Activated CD8-positive, alpha-beta memory T cell treated with anti-CD3 and anti-CD28 coated beads, Interleukin-2, amount 50 U/mL, for 1 hour (primary cell): ENCODE data around the gene NOL4L.

Experiments used
- DNase-seq: peaks from one replicate; pipeline ENCODE4 v3.0.0-alpha.2; 2020; ENCODE audit errors: extremely low read depth

NOL4L gene

DNA sequence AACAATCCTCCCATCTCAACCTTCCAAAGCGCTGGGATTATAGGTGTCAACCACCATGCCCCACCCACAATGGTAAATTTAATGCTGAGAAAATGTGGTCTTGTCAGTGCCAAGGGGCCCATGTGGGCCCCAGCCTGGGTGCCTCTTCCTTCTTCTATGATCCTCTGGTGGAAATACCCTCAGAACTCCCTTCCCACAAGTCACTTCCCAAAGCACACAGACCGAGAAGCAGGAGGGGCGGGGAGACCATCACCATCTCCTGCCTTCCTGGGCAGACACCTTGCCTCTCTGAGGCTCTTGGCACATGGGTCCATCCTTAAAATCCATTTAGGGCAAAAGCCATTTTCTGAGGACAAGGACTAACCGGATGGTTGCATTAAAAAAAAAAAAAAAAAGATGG is 59.0 kb downstream of the NOL4L start:
- no peak for DNase-seq

DNA sequence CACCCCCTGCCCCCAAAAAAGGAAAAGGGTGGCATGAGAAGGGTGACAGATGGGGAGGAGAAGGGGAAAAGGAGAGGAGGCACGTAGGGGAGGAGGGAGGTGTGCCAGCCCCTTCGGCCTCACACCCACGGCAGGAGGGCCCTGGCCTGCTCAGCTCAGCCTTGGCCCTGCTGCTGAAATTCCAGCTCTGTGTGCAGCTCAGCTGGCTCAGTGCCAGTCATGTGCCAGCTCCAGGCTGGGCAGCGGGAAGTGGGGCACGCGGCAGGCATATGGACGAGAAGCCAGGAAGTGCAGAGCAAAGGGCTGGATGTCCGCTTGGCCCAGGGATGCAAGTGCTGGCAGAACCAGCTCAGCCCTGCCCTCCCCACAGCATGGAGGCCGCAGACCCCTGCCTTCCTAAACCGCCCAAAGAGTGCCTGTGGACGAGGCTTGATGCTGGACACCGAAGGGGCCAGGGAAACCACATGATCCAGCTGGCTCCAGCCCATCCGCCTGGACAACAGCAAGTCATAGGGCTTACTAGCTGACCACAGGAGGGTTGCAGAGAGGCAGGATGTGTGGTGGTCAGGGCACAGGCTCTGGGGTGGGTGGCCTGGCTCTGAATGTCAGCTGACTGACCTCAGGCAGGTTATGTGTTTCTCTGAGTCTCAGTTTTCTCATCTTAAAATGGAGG is 60.2 kb downstream of the NOL4L start:
- DNase-seq, result no peak

DNA sequence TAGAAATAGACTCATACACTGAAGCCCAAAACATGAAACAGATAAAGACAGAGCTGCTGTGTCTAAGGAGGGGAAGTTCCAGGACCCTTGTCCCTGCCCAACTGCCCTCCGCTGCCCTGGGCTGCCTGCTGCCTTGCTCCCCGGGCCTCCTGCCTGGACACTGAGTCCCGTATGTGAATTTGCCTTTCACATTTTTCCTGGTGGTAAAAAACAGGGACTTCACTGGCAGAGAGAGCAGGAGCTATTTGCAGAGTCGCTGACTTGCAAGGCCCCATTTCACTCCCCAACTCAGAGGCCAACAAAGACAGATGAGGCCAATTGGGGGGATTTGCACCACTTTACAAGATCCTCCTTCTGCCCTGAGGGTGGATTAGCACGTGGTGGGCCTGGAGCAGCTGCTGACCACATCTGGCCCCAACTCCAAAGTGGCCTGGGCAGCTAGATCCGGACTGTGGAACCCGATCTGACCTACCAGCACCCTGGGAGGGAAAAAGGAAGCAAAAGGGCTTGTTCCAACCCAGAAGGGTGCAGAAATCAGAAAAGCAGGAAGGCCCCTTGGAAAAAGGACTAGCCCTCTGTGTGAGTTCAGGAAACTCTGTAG is 61.4 kb downstream of the NOL4L start:
- no peak for DNase-seq

GRCh38 chr20:32522776-32523612 is 62.1 kb downstream of the NOL4L start:
- DNase-seq, result no peak

GRCh38 chr20:32522526-32522775 is 62.7 kb downstream of the NOL4L start:
- no peak for DNase-seq

- DNase-seq, result no peak
Observed at GRCh38 chr20:32521780-32522525, 63.2 kb downstream of the NOL4L start.

GRCh38 chr20:32520927-32521203 is 64.3 kb downstream of the NOL4L start:
- DNase-seq, result no peak

- no peak for DNase-seq
Observed at GRCh38 chr20:32519381-32519730, 65.8 kb downstream of the NOL4L start.

DNA sequence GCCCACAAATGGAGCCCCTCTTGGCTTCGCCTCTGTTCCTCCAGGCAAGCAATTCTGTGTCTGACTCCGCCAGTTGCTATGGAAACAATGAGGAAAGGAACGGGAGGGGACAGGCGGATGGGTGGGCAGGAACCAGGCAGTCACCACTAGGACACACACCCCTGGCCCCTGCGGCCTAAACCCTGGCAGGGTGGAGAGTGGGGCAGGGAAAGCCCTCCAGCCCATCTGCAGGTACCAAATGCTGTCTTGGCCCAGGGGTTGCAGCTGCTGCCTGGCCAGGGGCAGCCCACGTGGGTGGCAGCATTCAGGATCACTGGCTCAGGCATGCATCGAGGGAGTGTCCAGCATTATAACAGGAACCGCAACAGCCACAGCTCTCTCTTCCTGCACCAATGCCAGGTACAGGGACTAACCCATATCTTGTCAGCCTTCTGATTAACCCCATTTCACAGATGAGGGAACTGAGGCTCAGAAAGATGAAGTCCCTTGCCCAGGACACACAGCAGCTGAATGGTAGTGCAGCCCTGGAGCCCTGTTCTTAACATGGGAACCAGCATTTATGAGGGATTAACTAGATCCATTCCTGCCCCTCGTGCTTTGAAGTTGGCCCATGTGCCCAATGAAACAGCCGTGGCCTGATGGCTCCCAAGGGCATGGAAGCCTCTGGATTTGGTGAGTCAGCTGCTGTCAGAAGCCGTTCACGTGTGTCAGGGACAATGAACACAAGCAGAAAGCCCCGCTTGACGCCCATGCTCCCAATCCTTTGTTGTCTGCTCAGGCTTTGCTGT is 66.3 kb downstream of the NOL4L start:
- DNase-seq, result no peak

DNA sequence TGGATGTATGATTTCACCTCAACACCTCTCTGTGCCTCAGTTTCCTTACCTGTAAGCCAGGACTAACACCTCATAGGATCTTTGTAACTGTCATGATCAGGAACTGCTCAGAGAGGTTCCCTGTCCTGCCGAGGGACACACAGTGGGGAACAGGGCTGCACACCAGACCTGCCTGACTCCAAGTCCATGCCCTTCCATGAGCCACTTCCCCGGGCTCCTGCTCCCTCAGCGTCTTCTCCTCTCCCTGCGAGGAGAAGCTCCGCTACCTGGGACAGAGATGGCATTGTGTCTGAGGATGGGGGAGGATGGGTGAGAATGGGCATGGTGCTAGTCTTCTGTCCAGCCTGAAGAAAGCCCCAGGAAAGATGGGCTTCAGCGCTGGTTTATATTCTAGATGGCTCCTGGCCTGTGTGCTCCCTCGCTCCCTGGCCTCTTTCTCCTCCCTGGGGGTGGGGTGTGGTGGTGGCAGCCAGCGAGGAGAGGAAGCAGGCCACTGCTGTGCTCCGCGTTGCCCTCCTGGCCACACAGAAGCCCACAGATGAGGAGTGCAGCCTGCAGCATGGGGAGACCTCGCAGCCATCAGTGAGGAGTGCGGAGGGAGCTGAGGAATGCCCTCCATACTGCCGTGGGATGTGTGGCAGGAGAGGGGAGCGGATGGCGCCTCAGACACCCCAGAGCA is 67.1 kb downstream of the NOL4L start:
- DNase-seq, result no peak

GRCh38 chr20:32517518-32517873 is 67.6 kb downstream of the NOL4L start:
- DNase-seq, result no peak

- no peak for DNase-seq
Observed at GRCh38 chr20:32516583-32517517, 68.3 kb downstream of the NOL4L start.

- DNase-seq, result no peak
Observed at GRCh38 chr20:32515631-32516101, 69.5 kb downstream of the NOL4L start.

DNA sequence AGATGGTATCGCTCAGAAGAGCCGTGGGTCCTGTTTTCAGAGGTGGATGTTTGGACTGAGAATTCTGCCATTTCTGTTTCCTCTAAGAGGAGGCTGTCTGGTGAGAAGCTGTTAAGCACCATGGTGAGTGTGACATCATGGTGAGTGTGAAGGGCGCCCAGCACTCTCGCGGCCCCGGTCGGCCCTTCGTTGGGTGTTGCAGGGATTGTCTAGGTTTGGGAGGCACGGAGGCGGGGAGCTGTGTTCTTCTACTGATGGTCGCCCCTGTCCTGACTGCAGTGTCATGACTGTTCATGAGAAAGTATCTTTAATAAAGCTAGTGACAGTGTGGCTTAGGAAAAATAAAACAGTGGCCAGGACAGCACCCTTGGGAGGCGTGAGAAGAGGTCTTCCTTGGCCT is 70.4 kb downstream of the NOL4L start:
- no peak for DNase-seq

- DNase-seq, result no peak
Observed at GRCh38 chr20:32513031-32513866, 71.9 kb downstream of the NOL4L start.

DNA sequence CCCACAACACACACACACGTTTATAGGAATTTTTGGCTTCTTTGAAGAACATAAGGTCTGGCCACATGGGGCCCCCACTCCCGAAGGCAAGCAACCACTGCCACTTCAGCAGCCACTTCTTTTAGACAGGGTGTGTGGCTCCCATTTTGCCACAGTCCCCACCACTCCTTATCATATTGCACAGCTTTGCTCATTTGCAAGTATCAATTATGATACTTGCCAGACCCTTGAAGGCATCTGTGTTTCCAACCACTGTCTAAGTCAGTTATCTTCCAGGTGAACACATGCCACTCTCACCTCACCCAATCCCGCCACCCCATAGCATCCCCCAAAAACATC is 73.1 kb downstream of the NOL4L start:
- no peak for DNase-seq

- DNase-seq, result no peak
Observed at GRCh38 chr20:32511358-32512046, 73.6 kb downstream of the NOL4L start.

GRCh38 chr20:32510601-32511357 is 74.4 kb downstream of the NOL4L start:
- no peak for DNase-seq
